Left cardiac atrium (tissue), 4 donors: ENCODE data around the gene SH3GL1. TPM values are rescaled to one million over a fixed set of nuclear protein-coding genes. Genes with fewer than 3 reads are reported as not detected.
"Not testable (repeated sequence)": the region's sequence is repeated elsewhere in the genome, so short reads cannot be mapped to it uniquely, and the experiment has no call there.

ENCODE experiments used
- ATAC-seq, 2 donors: fragments of 200-7000 bp; cut with Tn5 transposase; one replicate each; pipeline ENCODE4 v1.9.1; 2020; ENCODE audit warnings: mild to moderate bottlenecking in 2 of 2, moderate library complexity in 2 of 2
- DNase-seq: peaks from one replicate; pipeline ENCODE4 v3.0.0-alpha.2; 2020
- intact Hi-C, 2 donors: fragments of 100-400 bp; cut with DNase I; formaldehyde crosslinking; loops; one replicate each; pipeline versions ENCODE4 v1.14.1 to v1.15.1; 2022 to 2023
- total RNA-seq, 2 donors: library from RNA; stranded (reverse); fragmentation: NEBNext Ultra II Directional; extraction: Animal tissue kit (Norgen Biotek cat#: 25700); gene quantifications; one replicate each; pipeline ENCODE4 v1.2.1, GENCODE V29; 2021
- donor health status: DM: no; HTN: yes; CAD: no.
- donor health status: DM: no; HTN: yes; CAD: no; lungs with severe emphysema.
- donor health status: DM: yes; HTN: yes; CAD: no.
- donor health status: Dilated cardiomyopathy.

Gene SH3GL1
- total RNA-seq, 2 donors from 2014 or later = 31.4 to 39.4 TPM

DNA sequence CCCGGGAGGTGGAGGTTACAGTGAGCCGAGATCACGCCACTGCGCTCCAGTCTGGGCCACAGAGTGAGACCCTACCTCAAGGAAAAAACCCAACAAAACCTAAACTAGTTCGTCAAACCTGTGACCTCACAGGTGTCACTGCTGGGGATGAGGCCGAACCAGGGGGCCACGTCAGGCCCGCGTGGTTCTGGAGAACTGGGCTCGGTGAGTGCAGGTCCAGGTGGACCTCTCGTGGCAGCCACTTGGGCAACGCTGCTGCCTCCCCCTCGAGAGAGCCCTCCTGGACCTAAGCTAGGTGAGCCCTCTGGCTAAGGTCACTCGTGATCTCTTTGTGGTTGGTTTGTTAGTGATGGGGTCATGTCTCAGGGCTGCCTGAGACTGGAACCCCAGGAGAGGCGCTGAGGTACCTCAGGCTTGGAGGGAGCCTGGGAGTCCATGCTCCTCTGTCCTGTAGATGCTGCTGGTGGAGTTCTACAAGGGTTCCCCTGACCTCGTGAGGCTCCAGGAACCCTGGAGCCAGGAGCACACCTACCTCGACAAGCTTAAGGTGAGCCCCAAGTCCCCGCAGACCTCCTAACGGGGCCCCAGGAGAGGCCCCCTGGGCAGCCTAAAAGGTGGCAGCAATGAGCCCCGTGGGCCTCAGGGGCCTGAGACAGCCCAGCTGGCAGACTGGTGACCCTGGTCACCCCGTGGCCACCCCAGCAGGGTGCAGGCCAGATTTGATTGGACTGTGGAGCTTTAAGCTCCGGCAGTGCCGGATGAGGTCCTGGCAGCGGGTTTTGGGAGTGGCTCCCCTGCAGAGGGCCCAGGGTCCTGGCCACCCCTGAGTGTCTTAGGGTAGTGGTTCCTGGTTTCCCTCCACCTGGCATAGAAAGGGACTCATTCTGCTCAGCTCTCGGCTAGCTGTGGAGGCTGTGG, 41.4 kb downstream of the SH3GL1 start:
- intact Hi-C loops = loop anchor here in 1 of 2 donors (10.0 kb wide), 1 partner anchor 46 kb away; the partner anchor contains the start of genes CHAF1A and SH3GL1
- DNase-seq = no peak
- no peak for ATAC-seq

DNA sequence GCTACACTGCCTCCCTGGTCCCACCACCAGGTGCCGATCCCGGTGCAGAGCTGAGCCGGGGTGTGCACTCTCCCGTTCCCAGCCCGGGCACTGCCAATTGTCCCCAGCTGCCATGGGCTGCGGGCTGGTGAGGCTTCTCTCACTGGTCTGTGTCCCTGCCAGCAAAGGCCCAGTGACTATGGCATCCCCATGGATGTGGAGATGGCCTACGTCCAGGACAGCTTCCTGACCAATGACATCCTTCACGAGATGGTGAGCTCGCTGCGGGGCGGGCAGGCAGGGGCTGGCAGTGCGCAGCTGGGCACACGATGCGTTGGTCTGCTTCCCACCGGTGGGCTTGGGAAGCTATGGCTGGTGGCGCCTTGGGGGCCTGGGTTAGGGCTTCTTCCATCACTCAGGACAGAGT, 42.4 kb downstream of the SH3GL1 start:
- ATAC-seq = no peak
- intact Hi-C loops = loop anchor here in 1 of 2 donors (10.0 kb wide), 1 partner anchor 47 kb away; the partner anchor contains the start of genes CHAF1A and SH3GL1
- DNase-seq = no peak

DNA sequence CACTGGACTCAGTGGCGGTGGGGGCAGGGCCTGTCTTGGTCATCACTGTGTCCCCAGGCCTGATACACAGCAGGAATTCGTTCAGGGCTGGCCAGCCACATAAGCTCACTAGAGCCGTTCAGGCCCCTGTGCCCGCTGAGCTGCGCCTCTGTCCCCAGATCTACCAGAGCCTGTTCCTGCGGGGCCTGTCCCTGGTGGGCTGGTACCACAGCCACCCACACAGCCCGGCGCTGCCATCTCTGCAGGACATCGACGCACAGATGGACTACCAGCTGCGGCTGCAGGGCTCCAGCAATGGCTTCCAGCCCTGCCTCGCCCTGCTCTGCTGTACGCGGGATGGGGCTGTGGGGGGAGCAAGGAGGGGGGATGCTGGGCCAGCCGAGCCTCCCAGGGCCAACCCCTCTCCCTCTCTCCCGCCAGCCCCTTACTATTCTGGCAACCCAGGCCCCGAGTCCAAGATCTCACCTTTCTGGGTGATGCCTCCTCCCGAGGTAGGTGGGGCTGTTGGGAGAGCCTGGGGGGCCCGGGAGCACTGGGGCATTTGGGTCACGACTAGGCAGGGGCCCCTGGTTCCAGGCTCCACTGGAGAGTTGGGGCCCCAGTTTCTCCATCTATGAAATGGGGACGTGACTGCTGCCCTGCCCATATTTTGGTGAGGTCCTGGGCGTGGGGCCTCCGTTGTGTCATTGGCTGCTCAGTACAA, 43.1 kb downstream of the SH3GL1 start:
- no peak for ATAC-seq
- no peak for DNase-seq
- intact Hi-C loops = loop anchor here in 1 of 2 donors (10.0 kb wide), 1 partner anchor 48 kb away; the partner anchor contains the start of genes CHAF1A and SH3GL1

DNA sequence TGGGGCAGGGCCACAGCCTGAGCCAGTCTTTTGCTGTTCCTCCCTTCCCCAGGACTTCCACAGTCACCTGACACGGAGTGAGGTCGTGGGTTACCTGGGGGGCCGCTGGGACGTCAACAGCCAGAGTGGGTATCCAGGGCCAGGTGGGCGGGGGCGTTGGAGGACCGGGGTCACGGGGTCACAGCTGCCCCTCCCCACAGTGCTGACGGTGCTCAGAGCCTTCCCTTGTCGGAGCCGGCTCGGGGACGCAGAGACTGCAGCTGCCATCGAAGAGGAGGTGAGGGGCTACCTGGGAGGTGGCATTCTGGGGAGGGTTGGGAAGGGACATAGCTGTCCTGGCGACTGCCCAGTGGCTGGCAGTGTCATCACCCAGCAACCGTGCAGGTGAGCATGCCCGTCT, 45.5 kb downstream of the SH3GL1 start:
- ATAC-seq = no peak
- intact Hi-C loops = loop anchor here (5.0 to 10.0 kb wide), 2 partner anchors 50 to 88 kb away; partner anchors contain the start of genes CHAF1A (in 1 of the 2) and SH3GL1 (in 1 of the 2)
- no peak for DNase-seq

DNA sequence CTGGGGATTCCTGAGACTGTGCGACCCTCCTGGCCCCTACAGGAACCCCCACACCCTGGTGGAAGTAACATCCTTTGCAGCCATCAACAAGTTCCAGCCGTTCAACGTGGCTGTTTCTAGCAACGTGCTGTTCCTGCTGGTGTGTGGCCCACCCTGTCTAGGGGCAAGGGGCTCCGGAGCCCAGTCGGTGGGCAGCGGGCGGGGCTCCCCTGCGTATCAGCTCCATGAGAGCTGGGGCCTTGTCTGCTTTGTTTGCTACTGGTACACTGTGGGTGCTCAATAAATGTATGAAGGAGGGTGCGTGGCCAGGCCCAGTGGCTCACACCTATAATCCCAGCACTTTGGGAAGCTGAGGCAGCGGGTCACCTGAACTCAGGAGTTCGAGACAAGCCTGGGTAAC, 46.1 kb downstream of the SH3GL1 start:
- ATAC-seq = no peak
- DNase-seq = no peak
- intact Hi-C loops = loop anchor here (5.0 to 10.0 kb wide), 2 partner anchors 51 to 87 kb away; partner anchors contain the start of genes CHAF1A (in 1 of the 2) and SH3GL1 (in 1 of the 2)

DNA sequence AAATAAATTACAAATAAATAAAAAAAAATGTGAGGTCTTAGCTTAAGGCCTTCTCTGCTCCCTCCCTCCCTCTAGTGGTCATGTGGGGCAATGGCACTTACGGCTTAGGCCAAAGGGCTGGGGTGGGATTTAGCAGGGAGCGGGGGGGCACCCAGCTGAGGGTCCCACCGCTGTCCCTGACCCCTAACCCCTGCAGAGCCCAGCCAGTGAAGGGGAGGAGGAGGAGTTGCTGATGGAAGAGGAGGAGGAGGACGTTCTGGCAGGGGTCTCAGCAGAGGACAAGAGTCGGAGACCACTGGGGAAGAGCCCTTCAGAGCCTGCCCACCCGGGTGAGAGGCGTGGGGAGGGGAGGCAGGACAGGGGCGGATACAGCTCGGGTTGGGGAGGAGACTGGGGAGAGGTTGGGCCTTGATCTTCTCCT, 47.6 kb downstream of the SH3GL1 start:
- intact Hi-C loops = loop anchor here (5.0 to 10.0 kb wide), 2 partner anchors 52 to 85 kb away; partner anchors contain the start of genes CHAF1A (in 1 of the 2) and SH3GL1 (in 1 of the 2)
- peak; percentile 50 to 61 for ATAC-seq

DNA sequence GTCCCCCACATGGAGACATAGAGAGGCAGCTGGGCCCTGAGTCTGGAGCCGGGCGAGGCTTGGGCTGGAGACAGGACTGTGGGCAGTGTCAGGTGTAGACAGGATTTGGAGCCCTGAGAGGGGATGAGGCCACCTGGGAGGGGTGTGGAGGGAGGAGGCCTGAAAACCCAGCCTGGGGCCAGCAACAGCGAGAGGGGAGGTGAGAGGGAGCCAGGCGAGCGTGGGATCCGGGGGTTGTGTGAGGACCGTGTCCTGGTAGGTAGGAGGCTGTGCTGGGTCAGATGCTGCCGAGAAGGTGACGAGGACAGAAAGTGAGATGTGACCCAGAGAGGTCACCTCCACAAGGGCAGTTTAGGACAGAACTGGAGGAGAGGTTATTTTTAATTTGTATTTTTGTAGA, 49.6 kb downstream of the SH3GL1 start:
- intact Hi-C loops = loop anchor here (5.0 to 10.0 kb wide), 2 partner anchors 54 to 83 kb away; partner anchors contain the start of genes CHAF1A (in 1 of the 2) and SH3GL1 (in 1 of the 2)
- ATAC-seq (no peak), DNase-seq (no peak)

More for the DNA sequence above, 47.6 kb downstream of the SH3GL1 start:
- DNase-seq = no peak

GRCh38 chr19:4350111-4350510, 50.2 kb downstream of the SH3GL1 start:
- ATAC-seq = no peak
- no peak for DNase-seq
- intact Hi-C loops = loop anchor here (5.0 to 10.0 kb wide), 2 partner anchors 55 to 83 kb away; partner anchors contain the start of genes CHAF1A (in 1 of the 2) and SH3GL1 (in 1 of the 2)

- ATAC-seq, DNase-seq, intact Hi-C loops: not testable (repeated sequence)
Observed at GRCh38 chr19:4349225-4349624, 51.1 kb downstream of the SH3GL1 start.

DNA sequence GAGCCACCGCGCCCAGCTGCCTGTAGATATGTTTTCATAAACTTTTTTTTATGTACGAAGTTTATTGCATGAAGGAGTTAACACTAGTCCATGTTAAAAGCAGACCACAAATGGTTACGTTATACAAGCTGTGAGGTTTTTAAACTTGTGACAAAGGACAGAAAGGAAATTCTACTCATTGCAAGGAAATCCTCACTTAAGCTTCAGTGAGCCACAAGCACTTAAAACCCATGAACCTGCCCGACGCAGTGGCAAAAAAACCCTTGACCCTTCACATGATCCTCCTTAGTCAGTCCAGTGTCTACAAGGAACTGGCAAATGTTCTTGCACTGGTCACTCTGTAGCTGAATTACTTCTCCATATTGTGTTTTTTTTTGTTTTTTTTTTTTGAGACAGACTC, 52.8 kb downstream of the SH3GL1 start:
- intact Hi-C loops = no loop called here
- ATAC-seq = no peak
- no peak for DNase-seq

DNA sequence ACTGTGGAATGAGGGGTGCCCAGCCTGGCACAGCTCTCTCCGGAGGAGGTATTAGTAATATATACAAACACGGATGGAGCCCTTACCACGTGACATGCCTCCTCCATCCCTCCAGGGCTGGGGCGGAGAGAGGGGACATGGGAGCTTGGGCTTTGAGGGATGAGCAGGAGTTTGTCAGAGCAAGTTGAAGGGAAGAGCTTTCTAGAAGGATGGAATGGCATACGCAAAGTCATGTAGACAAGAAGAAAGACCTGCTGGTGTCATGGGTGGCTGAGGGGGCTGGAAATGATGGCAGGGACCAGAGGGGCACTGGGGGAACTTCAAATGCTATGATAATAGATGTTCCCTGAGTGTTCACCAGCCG, 54.3 kb downstream of the SH3GL1 start:
- DNase-seq (no peak), ATAC-seq (no peak)
- intact Hi-C loops = no loop called here

- DNase-seq = no peak
- ATAC-seq = no peak
- intact Hi-C loops = no loop called here
Observed at GRCh38 chr19:4345342-4346019, 54.9 kb downstream of the SH3GL1 start.

DNA sequence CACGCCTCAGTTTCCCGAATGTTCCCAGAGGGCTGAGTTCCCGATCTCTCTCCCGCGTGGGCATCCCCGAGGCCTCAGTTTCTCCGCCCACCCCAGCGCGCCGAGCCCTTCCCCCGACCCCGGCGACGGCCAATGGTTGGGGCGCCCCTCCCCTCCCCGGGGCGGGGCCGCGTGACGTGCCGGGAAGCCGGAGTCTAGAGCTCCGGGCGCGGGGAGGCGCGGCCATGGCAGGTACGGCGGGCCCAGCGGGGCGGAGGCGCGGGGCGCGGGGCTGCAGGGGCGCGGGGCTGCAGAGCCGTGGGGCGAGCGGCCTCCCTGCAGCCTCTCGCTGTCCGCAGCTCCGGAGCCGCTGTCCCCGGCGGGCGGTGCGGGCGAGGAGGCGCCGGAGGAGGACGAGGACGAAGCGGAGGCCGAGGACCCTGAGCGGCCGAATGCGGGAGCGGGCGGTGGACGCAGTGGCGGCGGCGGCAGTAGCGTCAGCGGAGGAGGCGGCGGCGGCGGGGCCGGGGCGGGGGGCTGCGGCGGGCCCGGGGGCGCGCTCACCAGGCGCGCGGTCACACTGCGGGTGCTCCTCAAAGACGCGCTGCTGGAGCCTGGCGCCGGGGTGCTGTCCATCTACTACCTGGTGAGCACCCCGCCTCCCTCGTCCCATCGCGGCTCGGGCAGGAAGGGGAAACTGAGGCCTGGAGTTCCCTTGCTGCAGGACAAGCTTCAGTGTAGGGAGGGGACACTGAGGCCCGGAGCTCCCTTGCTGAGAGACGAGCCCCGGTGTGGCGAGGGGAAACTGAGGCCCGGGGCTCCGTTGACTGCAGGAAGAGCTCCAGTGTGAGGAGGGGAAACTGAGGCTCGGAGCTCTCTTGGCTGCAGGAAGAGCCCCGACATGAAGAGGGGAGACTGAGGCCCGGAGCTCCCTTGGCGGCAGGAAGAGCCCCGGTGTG, 56.7 kb downstream of the SH3GL1 start, which contains the start of gene MPND:
MPND (plus strand) TSS at position 193 of the 938 bp plus-strand sequence; CDS start at position 225, 32 bp downstream.
- intact Hi-C loops = no loop called here
- ATAC-seq (peak; percentile 92 to 93), DNase-seq (peak; percentile 95)

DNA sequence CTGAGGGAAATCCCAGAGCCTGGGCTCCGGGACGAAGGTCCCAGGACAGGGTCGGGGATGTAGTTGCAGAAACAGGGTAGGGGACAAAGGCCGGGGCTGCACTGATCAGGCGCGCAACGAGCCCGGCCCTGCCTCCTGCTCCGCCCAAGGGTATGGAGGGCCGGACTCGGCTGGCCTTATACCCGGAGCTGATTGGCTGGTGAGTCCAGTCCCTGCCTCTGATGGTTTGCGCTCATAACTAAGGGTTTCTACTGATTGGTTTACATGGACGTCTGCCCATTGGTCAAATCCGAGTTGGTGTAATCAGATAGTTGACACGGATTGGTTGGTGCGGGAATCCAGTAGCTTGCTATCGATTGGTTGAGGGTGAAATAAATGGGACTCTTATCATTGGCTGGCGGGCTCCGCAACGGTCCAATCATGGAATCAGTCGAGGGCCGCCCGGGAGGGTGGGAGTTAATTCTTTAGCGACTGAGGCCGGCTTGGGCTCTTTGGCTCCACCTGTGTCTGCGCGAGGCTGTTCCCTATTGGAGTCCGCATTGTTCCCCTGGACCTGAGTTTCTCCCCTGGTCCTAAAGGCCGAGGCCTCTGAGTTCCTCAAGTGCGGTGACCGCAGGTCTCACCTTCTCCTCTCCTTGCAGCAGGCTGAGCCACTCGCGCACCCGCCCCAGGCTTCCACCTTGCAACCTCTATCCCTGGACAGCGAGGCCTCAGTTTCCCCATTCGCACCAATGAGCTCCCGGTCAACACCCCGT, 57.6 kb downstream of the SH3GL1 start:
- peak; percentile 94 to 97 for ATAC-seq
- intact Hi-C loops = no loop called here
- DNase-seq = peak; percentile 97

DNA sequence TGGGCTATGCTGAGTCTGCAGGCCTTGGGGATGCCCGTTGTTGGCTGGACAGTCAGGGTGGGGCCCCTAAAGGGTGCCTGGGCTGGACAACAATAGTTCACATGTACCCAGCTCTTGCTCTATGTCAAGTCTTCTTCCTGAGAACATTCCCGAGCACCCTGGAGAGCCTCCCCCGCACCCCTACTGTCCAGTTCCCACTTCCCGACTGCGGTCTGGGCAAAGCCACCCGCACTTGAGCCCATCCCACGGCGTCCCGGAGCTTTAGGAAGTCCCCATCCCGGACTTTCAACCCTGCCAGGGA, 58.1 kb downstream of the SH3GL1 start:
- intact Hi-C loops = no loop called here
- DNase-seq = peak; percentile 56

DNA sequence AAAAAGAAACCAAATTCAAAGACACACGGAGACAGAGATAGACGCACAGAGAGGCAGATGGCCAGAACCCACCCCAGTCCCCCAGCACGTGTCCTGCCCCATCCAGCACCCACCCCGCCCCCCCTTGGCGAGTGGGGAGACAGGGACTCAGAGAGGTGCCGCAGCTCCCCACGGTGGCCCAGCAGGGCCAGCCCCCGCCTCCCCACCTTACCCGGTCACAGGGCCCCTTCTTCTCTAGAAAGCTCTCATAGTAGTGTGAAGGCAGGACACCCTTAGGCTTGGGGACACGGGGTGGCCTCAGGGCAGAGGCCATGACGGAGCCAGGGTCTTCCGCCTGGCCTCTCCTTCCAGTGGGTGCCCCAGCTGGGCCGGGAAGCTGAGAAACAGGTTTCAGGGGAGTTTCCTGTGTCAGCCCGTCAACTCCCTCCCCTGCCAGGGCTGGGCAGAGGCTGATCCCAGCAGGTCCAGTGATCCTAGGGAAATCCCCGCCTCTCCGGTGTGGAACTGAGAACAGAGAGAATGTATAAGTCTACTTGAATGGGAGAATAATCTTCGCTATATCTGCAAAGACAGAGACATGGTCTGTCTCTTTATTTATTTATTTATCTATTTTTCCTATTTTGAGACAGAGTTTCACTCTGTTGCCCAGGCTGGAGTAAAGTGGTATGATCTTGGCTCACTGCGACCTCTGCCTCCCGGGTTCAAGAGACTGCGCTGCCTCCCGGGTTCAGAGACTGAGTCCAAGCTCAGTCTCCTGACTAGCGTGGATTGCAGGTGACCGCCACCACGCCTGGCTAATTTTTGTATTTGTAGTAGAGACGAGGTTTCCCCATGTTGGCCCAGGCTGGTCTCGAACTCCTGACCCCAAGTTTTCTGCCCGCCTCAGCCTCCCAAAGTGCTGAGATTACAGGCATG, 61.6 kb downstream of the SH3GL1 start, which contains the start of gene STAP2:
STAP2 (minus strand) TSS at position 387 of the 915 bp plus-strand sequence; CDS start at position 313, 74 bp downstream.
- DNase-seq (no peak), ATAC-seq (no peak)
- intact Hi-C loops = no loop called here

More for the DNA sequence above, 58.1 kb downstream of the SH3GL1 start:
- peak; percentile 4 to 10 for ATAC-seq
